Astrocyte (in vitro differentiated cells and primary cell): Measurements from ENCODE around the gene MMAB. TPM values are rescaled to one million over a fixed set of nuclear protein-coding genes. Genes with fewer than 3 reads are reported as not detected.

ENCODE experiments used
- DNase-seq: peaks from one replicate; pipeline ENCODE4 v3.0.0-alpha.2; 2010; ENCODE audit warnings: low read depth
- FAIRE-seq: peaks from 2 replicates; lab custom pipeline; 2011; peaks lifted over from hg19 to GRCh38; lab: Jason Lieb, UNC
- H2AFZ ChIP-seq: 2 replicates; pipeline ENCODE4 v1.6.0; 2012; ENCODE audit warnings: low read depth, low read length, inconsistent platforms
- H3K27ac ChIP-seq: 2 replicates; pipeline ENCODE4 v1.5.1; 2011; ENCODE audit warnings: low read depth, low read length, inconsistent platforms
- H3K27me3 ChIP-seq: 2 replicates; pipeline ENCODE4 v1.6.0; 2011; ENCODE audit warnings: low read length, inconsistent platforms; ENCODE audit not compliant: insufficient read depth
- H3K36me3 ChIP-seq: 2 replicates; pipeline ENCODE4 v1.5.1; 2011; ENCODE audit warnings: low read length, inconsistent platforms; ENCODE audit not compliant: insufficient read depth
- H3K4me1 ChIP-seq: 2 replicates; pipeline ENCODE4 v1.5.1; 2011; ENCODE audit warnings: low read length, inconsistent platforms; ENCODE audit not compliant: insufficient read depth
- H3K4me2 ChIP-seq: 2 replicates; pipeline ENCODE4 v1.6.0; 2012; ENCODE audit warnings: low read length, inconsistent platforms
- H3K4me3 ChIP-seq: 2 replicates; pipeline ENCODE4 v1.5.1; 2011; ENCODE audit warnings: low read depth, mild to moderate bottlenecking, low read length, inconsistent platforms; ENCODE audit not compliant: insufficient read depth
- H3K79me2 ChIP-seq: 2 replicates; pipeline ENCODE4 v1.6.0; 2012; ENCODE audit warnings: mild to moderate bottlenecking, low read length, inconsistent platforms; ENCODE audit not compliant: insufficient read depth
- H3K9ac ChIP-seq: 2 replicates; pipeline ENCODE4 v1.6.0; 2012; ENCODE audit warnings: mild to moderate bottlenecking, low read length, inconsistent platforms
- H3K9me3 ChIP-seq: 2 replicates; pipeline ENCODE4 v1.5.1; 2012; ENCODE audit warnings: low read depth, mild to moderate bottlenecking, low read length, inconsistent platforms; ENCODE audit not compliant: insufficient read depth
- H4K20me1 ChIP-seq: 2 replicates; pipeline ENCODE4 v1.6.0; 2012; ENCODE audit warnings: low read length, inconsistent platforms; ENCODE audit not compliant: insufficient read depth
- H3K27ac Mint-ChIP-seq: one replicate; pipeline ENCODE4 v1.8.0; 2021; ENCODE audit warnings: mild to moderate bottlenecking, mixed read lengths; ENCODE audit not compliant: unreplicated experiment
- H3K27me3 Mint-ChIP-seq: one replicate; pipeline ENCODE4 v1.8.0; 2021; ENCODE audit warnings: low read depth, mixed read lengths; ENCODE audit not compliant: unreplicated experiment
- H3K36me3 Mint-ChIP-seq: one replicate; pipeline ENCODE4 v1.8.0; 2021; ENCODE audit warnings: low read depth, mixed read lengths; ENCODE audit not compliant: unreplicated experiment
- H3K4me1 Mint-ChIP-seq: one replicate; pipeline ENCODE4 v1.8.0; 2021; ENCODE audit warnings: low read depth, mixed read lengths; ENCODE audit not compliant: unreplicated experiment
- H3K4me3 Mint-ChIP-seq: one replicate; pipeline ENCODE4 v1.8.0; 2021; ENCODE audit warnings: mild to moderate bottlenecking, moderate library complexity, mixed read lengths; ENCODE audit not compliant: unreplicated experiment
- H3K9me3 Mint-ChIP-seq: one replicate; pipeline ENCODE4 v1.8.0; 2021; ENCODE audit warnings: mild to moderate bottlenecking, mixed read lengths; ENCODE audit not compliant: unreplicated experiment
- EZH2 ChIP-seq: IDR thresholded peaks from 2 replicates; pipeline ENCODE4 v1.6.1; 2012; ENCODE audit warnings: mild to moderate bottlenecking, low read length, inconsistent platforms; ENCODE audit not compliant: insufficient read depth
- total RNA-seq: library from RNA; stranded (reverse); gene quantifications from 2 replicates; pipeline ENCODE4 v1.2.1, GENCODE V29; 2021
- TF ChIP-seq, protein P1 (sequence below): IDR thresholded peaks from 2 replicates; pipeline ENCODE4 v1.5.1; 2011; ENCODE audit warnings: low read depth, mild to moderate bottlenecking, inconsistent platforms, low read length, moderate library complexity; ENCODE audit not compliant: insufficient read depth

Gene MMAB
- total RNA-seq, 1 donor from 2014 or later: 17.8 TPM

DNA sequence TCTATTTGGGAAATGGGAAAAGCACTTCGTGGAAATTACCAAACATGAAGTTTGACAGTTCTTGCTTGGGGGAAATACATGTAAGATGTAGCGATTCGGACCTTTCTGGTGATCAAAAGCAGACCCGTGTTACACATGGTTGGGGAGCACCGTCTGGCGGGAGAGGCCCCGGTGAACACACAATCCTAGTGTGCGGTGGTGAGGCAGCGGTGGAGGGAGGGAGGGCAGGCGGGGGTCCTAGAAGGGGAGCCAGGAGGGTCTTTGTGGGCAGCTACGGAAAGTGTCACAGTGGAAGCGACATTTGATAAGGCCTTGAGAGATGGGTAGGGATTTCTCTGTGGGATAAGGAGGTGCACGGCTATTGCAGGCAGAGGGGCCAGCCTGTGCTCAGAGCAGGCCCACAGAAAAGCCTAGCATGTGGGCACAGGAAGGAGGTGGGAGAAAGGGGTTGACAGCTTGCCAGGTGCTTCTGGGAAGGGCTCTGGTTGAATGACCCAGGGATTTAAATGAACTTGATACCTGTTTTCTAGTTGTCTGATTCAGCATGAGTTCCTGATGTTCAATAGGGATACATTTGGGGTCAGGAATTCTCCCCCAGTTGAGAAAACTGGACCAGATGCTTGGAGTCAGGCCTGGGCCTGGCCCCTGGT lies 7.5 kb upstream of the MMAB start:
- Histone ChIP-seq H2AFZ (no peak overlapping the region), H3K9ac (no peak overlapping the region), H3K4me2 (no peak overlapping the region), H3K27ac (no peak overlapping the region), H3K36me3 (peaks cover 20% of the 10 kb centered on the region), H3K27me3 (no peaks in the 10 kb centered on the region), H3K4me1 (no peaks in the 10 kb centered on the region), H3K9me3 (no peaks in the 10 kb centered on the region), H3K79me2 (no peaks in the 10 kb centered on the region), H3K4me3 (no peak overlapping the region), H4K20me1 (peaks cover 11% of the 10 kb centered on the region)
- H3K4me3 Mint-ChIP-seq: no peak overlapping the region
- H3K4me1 Mint-ChIP-seq: peaks cover 7% of the 10 kb centered on the region
- DNase-seq (no peak), FAIRE-seq (no peak)
- H3K36me3 Mint-ChIP-seq: peaks cover 17% of the 10 kb centered on the region
- H3K27me3 Mint-ChIP-seq: no peaks in the 10 kb centered on the region
- H3K27ac Mint-ChIP-seq: no peak overlapping the region
- H3K9me3 Mint-ChIP-seq: no peaks in the 10 kb centered on the region
- TF ChIP-seq, protein P1, sequence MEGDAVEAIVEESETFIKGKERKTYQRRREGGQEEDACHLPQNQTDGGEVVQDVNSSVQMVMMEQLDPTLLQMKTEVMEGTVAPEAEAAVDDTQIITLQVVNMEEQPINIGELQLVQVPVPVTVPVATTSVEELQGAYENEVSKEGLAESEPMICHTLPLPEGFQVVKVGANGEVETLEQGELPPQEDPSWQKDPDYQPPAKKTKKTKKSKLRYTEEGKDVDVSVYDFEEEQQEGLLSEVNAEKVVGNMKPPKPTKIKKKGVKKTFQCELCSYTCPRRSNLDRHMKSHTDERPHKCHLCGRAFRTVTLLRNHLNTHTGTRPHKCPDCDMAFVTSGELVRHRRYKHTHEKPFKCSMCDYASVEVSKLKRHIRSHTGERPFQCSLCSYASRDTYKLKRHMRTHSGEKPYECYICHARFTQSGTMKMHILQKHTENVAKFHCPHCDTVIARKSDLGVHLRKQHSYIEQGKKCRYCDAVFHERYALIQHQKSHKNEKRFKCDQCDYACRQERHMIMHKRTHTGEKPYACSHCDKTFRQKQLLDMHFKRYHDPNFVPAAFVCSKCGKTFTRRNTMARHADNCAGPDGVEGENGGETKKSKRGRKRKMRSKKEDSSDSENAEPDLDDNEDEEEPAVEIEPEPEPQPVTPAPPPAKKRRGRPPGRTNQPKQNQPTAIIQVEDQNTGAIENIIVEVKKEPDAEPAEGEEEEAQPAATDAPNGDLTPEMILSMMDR: no peak
- no peak for TF ChIP-seq EZH2

DNA sequence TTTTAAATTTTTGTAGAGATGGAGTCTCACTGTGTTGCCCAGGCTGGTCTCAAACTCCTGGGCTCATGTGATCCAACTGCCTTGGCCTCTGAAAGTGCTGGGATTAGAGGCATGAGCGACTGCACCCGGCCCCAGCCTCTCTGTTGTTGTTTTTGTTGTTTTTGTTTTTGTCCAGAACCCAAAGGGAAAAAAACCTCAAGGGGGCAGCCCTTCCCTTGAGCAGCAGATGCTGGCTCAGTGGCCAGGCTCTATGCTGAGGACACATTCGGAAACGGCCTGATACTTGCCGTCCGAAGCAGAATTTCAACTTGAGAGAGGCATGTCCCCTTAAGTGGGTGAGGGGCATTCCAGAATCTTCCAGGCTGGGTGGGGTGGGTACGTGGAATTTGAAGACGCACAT lies 7.0 kb upstream of the MMAB start:
- TF ChIP-seq, protein P1: no peak
- no peak for TF ChIP-seq EZH2
- H3K4me3 Mint-ChIP-seq: no peak overlapping the region
- no peaks in the 10 kb centered on the region for H3K4me1 ChIP-seq
- DNase-seq (no peak), FAIRE-seq (no peak)
- no peaks in the 10 kb centered on the region for H3K27me3 ChIP-seq
- no peak overlapping the region for H3K27ac Mint-ChIP-seq
- no peaks in the 10 kb centered on the region for H3K27me3 Mint-ChIP-seq
- H3K9ac ChIP-seq: no peak overlapping the region
- no peaks in the 10 kb centered on the region for H3K79me2 ChIP-seq
- peaks cover 7% of the 10 kb centered on the region for H3K4me1 Mint-ChIP-seq
- no peaks in the 10 kb centered on the region for H3K9me3 Mint-ChIP-seq
- H3K9me3 ChIP-seq: no peaks in the 10 kb centered on the region
- peaks cover 17% of the 10 kb centered on the region for H3K36me3 Mint-ChIP-seq
- H2AFZ ChIP-seq: no peak overlapping the region
- peaks cover 22% of the 10 kb centered on the region for H3K36me3 ChIP-seq
- H3K4me3 ChIP-seq: no peak overlapping the region
- no peak overlapping the region for H3K4me2 ChIP-seq
- H3K27ac ChIP-seq: no peak overlapping the region
- peaks cover 11% of the 10 kb centered on the region for H4K20me1 ChIP-seq

DNA sequence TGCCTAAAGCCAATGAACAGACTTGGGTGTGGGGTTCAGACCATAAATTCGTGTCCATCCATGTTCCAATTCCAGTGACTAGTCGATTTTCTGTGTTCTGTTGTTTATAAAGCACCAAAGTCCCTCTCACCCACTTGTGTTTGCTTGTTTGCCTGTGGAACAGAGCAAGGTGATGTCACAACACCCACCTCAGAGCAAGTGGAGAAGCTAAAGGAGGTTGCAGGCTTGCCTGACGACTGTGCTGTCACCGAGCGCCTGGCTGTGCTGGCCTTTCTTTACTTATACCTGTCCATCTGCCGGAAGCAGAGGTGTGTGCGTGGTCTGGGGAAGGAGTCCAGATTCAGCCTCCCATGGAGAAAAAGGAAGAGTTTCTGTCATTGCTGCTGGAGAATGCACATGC lies 6.3 kb upstream of the MMAB start:
- H3K36me3 Mint-ChIP-seq: peaks cover 17% of the 10 kb centered on the region
- H3K36me3 ChIP-seq: peaks cover 22% of the 10 kb centered on the region

More for the DNA sequence above, 6.3 kb upstream of the MMAB start:
- no peak overlapping the region for H3K27ac Mint-ChIP-seq
- Histone ChIP-seq H3K4me3 (no peak overlapping the region), H3K4me1 (peaks cover 3% of the 10 kb centered on the region), H3K79me2 (peaks cover under 1% of the 10 kb centered on the region), H3K9ac (no peak overlapping the region), H4K20me1 (peaks cover 6% of the 10 kb centered on the region), H2AFZ (no peak overlapping the region), H3K27me3 (no peaks in the 10 kb centered on the region), H3K9me3 (no peaks in the 10 kb centered on the region), H3K4me2 (no peak overlapping the region), H3K27ac (no peak overlapping the region)
- no peaks in the 10 kb centered on the region for H3K27me3 Mint-ChIP-seq
- DNase-seq (no peak), FAIRE-seq (no peak)
- peaks cover 7% of the 10 kb centered on the region for H3K4me1 Mint-ChIP-seq
- TF ChIP-seq, protein P1: no peak
- no peak for TF ChIP-seq EZH2
- H3K9me3 Mint-ChIP-seq: no peaks in the 10 kb centered on the region
- no peak overlapping the region for H3K4me3 Mint-ChIP-seq
